Measurements from ENCODE around the gene NKAIN2.

NKAIN2 gene

GRCh38 chr6:124524491-124525200 is 721.0 kb downstream of the NKAIN2 start:
- no peaks in the 10 kb centered on the region for H3K79me2 ChIP-seq (ENCODE audit: insufficient read depth, low read length)
- H3K36me3 ChIP-seq (ENCODE audit: low read length): no peaks in the 10 kb centered on the region
- H3K9ac ChIP-seq (ENCODE audit: low read length): no peak overlapping the region
- no peak overlapping the region for H3K27ac ChIP-seq (ENCODE audit: low read depth, low read length)
- no peaks in the 10 kb centered on the region for H3F3A ChIP-seq (ENCODE audit: insufficient read depth)
- TF ChIP-seq CTCF (IDR thresholded peaks at IDR 0.05; ENCODE audit: insufficient read depth, low read length, poor library complexity, severe bottlenecking): no peak
- no peak for TF ChIP-seq EZH2phosphoT487 (conservative IDR thresholded peaks at IDR 0.05; ENCODE audit: low read length)
- H3K9me2 ChIP-seq (replicated peaks; ENCODE audit: insufficient read depth, low read length): no peaks in the 10 kb centered on the region
- no peak overlapping the region for H3K4me3 ChIP-seq (ENCODE audit: insufficient read depth, low read length, poor library complexity, severe bottlenecking)
- H2AFZ ChIP-seq (ENCODE audit: low read depth, low read length, severe bottlenecking): no peak overlapping the region
- H3K27me3 ChIP-seq (ENCODE audit: low read length): no peaks in the 10 kb centered on the region
- no peaks in the 10 kb centered on the region for H4K20me1 ChIP-seq (ENCODE audit: low read depth, low read length)
- no peaks in the 10 kb centered on the region for H3K9me3 ChIP-seq (ENCODE audit: insufficient read depth, low read length)
- H3K4me2 ChIP-seq (ENCODE audit: low read depth, low read length, poor library complexity, severe bottlenecking): no peak overlapping the region

- Histone ChIP-seq H3K4me3 (ENCODE audit: insufficient read depth, low read length, poor library complexity, severe bottlenecking) (no peak overlapping the region), H3K27me3 (ENCODE audit: low read length) (no peaks in the 10 kb centered on the region), H3K36me3 (ENCODE audit: low read length) (no peaks in the 10 kb centered on the region), H3K9me2 (replicated peaks; ENCODE audit: insufficient read depth, low read length) (no peaks in the 10 kb centered on the region), H3K27ac (ENCODE audit: low read depth, low read length) (no peak overlapping the region), H3F3A (ENCODE audit: insufficient read depth) (no peaks in the 10 kb centered on the region), H3K9ac (ENCODE audit: low read length) (no peak overlapping the region), H3K9me3 (ENCODE audit: insufficient read depth, low read length) (no peaks in the 10 kb centered on the region), H3K4me2 (ENCODE audit: low read depth, low read length, poor library complexity, severe bottlenecking) (no peak overlapping the region), H3K79me2 (ENCODE audit: insufficient read depth, low read length) (no peaks in the 10 kb centered on the region), H2AFZ (ENCODE audit: low read depth, low read length, severe bottlenecking) (no peak overlapping the region), H4K20me1 (ENCODE audit: low read depth, low read length) (no peaks in the 10 kb centered on the region)
- TF ChIP-seq CTCF (IDR thresholded peaks at IDR 0.05; ENCODE audit: insufficient read depth, low read length, poor library complexity, severe bottlenecking) (no peak), EZH2phosphoT487 (conservative IDR thresholded peaks at IDR 0.05; ENCODE audit: low read length) (no peak)
Observed at GRCh38 chr6:124530926-124531325, 727.3 kb downstream of the NKAIN2 start.

GRCh38 chr6:124535299-124535698 is 731.6 kb downstream of the NKAIN2 start:
- Histone ChIP-seq H3K9me3 (ENCODE audit: insufficient read depth, low read length) (no peaks in the 10 kb centered on the region), H3K79me2 (ENCODE audit: insufficient read depth, low read length) (no peaks in the 10 kb centered on the region), H3F3A (ENCODE audit: insufficient read depth) (no peaks in the 10 kb centered on the region), H3K4me3 (ENCODE audit: insufficient read depth, low read length, poor library complexity, severe bottlenecking) (no peak overlapping the region), H2AFZ (ENCODE audit: low read depth, low read length, severe bottlenecking) (no peak overlapping the region), H3K27ac (ENCODE audit: low read depth, low read length) (no peak overlapping the region), H3K36me3 (ENCODE audit: low read length) (no peaks in the 10 kb centered on the region), H3K27me3 (ENCODE audit: low read length) (no peaks in the 10 kb centered on the region), H3K4me2 (ENCODE audit: low read depth, low read length, poor library complexity, severe bottlenecking) (no peak overlapping the region), H3K9ac (ENCODE audit: low read length) (no peak overlapping the region), H4K20me1 (ENCODE audit: low read depth, low read length) (no peaks in the 10 kb centered on the region), H3K9me2 (replicated peaks; ENCODE audit: insufficient read depth, low read length) (no peaks in the 10 kb centered on the region)
- no peak for TF ChIP-seq EZH2phosphoT487 (conservative IDR thresholded peaks at IDR 0.05; ENCODE audit: low read length)
- no peak for TF ChIP-seq CTCF (IDR thresholded peaks at IDR 0.05; ENCODE audit: insufficient read depth, low read length, poor library complexity, severe bottlenecking)
